ENCODE measurements around the gene CST4.
"Not testable (repeated sequence)": the region's sequence is repeated elsewhere in the genome, so short reads cannot be mapped to it uniquely, and the experiment has no call there.

The CST4 gene

GRCh38 chr20:23659610-23659988, 29.2 kb downstream of the CST4 start:
- DNase-seq = not testable (repeated sequence)

- no peak for DNase-seq
Observed at GRCh38 chr20:23658989-23659609, 29.7 kb downstream of the CST4 start.

GRCh38 chr20:23658336-23658735, 30.5 kb downstream of the CST4 start:
- no peak for DNase-seq

GRCh38 chr20:23657202-23657601, 31.6 kb downstream of the CST4 start:
- DNase-seq = no peak

- DNase-seq = no peak
Observed at GRCh38 chr20:23656372-23656771, 32.5 kb downstream of the CST4 start.

GRCh38 chr20:23655491-23656211, 33.2 kb downstream of the CST4 start:
- DNase-seq = no peak

- no peak for DNase-seq
Observed at GRCh38 chr20:23654717-23655116, 34.1 kb downstream of the CST4 start.

- DNase-seq = no peak
Observed at GRCh38 chr20:23654000-23654399, 34.8 kb downstream of the CST4 start.

GRCh38 chr20:23653400-23653938, 35.4 kb downstream of the CST4 start:
- no peak for DNase-seq

- no peak for DNase-seq
Observed at GRCh38 chr20:23652926-23653325, 35.9 kb downstream of the CST4 start.

- DNase-seq = no peak
Observed at GRCh38 chr20:23652371-23652770, 36.5 kb downstream of the CST4 start.

GRCh38 chr20:23651117-23651516, 37.7 kb downstream of the CST4 start:
- DNase-seq = no peak

- no peak for DNase-seq
Observed at GRCh38 chr20:23649830-23650417, 38.9 kb downstream of the CST4 start.

- no peak for DNase-seq
Observed at GRCh38 chr20:23649242-23649641, 39.6 kb downstream of the CST4 start.

GRCh38 chr20:23647346-23647745, 41.5 kb downstream of the CST4 start:
- DNase-seq = no peak

- no peak for DNase-seq
Observed at GRCh38 chr20:23646106-23646873, 42.5 kb downstream of the CST4 start.

- DNase-seq = no peak
Observed at GRCh38 chr20:23645575-23645974, 43.3 kb downstream of the CST4 start.

GRCh38 chr20:23644164-23644563, 44.7 kb downstream of the CST4 start:
- no peak for DNase-seq

- DNase-seq = no peak
Observed at GRCh38 chr20:23643659-23644058, 45.2 kb downstream of the CST4 start.

- DNase-seq = no peak
Observed at GRCh38 chr20:23641936-23642751, 46.7 kb downstream of the CST4 start.

- DNase-seq = no peak
Observed at GRCh38 chr20:23640671-23641667, 47.9 kb downstream of the CST4 start.

All from NCI-H510A treated with DMSO at 0.1 percent for 48 hours (cell line).